GM21619 (cell line): Measurements from ENCODE around the gene ASPG.

Experiments used
- ATAC-seq: cut with Tn5 transposase; IDR thresholded peaks from one replicate; pipeline ENCODE4 v1.9.1; 2021; ENCODE audit not compliant: unreplicated experiment

The ASPG gene

DNA sequence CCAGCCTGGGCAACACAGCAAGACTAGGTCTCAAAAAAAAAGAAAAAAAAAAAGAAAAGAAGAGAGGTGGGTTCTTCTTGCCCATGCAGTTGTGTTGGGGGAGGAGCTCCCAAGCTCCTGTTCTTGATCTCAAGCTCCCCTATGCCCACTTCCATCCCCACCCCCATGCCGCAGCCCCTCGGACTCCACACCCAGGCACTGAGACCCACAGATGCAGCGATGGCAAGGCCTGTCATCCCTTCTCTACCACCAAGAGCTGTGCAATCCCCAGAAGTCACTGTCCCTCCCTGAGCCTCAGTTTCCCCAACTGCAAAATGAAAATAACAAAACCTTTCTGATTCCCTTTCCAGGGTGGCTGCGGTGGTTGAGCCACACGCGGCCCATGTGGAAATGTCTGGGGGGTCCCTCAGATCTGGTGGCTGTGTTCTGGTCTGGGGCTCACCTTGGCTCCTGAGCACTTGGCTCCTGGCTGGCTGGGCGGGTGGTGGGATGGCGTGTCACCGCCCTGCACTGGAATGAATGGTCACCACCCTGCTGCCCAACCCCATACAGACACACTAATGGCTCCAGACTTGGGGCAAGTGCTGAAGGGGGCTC, 30.3 kb downstream of the ASPG start:
- no peak for ATAC-seq

GRCh38 chr14:104116288-104116755, 30.8 kb downstream of the ASPG start:
- no peak for ATAC-seq

GRCh38 chr14:104116756-104117340, 31.3 kb downstream of the ASPG start:
- ATAC-seq = no peak

GRCh38 chr14:104117341-104118005, 32.0 kb downstream of the ASPG start:
- ATAC-seq = no peak

DNA sequence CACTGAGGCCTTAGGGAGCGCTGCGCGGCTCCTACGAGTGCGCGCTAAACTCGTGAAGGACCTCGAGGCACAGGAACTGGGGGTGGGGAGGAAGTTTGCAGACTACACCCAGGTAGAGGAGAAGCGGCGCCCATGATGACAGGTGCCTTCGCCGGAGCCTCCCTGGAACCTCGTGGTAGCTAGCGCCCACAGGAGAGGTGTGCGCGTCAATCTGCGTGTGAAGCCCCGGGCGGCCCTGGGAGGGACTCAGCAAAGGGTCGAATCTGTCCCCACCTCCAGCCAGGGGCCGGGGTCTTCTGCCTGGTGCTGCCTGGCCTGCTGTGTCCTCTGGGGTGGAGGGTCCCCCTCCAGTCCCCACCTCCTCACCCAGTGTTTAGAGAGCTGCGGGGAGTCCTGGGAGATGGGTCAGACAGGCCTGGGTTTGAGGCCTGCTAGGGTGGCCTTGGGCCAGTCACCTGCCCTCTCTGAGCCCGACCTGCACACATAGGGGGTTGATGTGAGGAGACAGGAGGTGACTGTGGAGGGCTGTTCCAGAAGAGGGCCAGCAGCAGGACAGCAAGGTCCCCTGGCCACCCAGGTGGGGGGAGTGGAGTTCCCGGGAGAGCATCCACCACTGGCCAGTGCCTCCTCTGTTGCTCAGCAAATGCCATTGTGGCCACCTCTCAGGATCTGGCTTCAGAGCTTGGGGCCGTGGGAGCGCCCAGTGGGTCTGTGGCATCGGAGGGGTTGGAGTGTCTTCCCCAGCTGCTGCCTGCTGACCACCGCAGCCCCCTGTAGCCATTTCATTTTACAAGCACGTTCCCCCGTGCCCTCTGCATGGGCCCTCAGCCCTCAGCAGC, 32.7 kb downstream of the ASPG start:
- no peak for ATAC-seq

- no peak for ATAC-seq
Measured at GRCh38 chr14:104119119-104119487, 33.6 kb downstream of the ASPG start.

- ATAC-seq = no peak
Measured at GRCh38 chr14:104119488-104120251, 34.2 kb downstream of the ASPG start.

DNA sequence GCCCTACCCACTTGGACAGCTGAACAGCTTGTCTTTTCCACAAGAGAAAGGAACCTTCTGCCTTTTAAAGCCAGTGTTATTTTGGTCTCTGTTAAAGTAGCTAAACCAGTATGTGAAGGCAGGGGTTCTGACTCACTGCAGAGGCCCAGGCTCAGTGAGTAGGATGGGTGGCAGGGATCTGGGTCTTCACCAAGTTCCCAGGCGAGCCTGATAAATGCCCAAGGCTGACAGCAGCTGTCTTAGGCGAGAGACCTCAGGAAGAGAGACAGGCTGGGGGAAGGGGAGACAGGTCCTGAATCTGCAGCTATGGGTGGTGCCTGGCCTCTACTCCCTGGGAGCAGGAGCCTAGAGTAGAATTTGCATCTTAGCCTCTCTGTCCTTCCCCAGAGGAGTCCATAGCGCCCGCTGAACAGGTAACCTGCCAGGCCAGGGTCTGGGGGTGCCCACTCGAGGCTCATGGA, 34.8 kb downstream of the ASPG start:
- no peak for ATAC-seq

DNA sequence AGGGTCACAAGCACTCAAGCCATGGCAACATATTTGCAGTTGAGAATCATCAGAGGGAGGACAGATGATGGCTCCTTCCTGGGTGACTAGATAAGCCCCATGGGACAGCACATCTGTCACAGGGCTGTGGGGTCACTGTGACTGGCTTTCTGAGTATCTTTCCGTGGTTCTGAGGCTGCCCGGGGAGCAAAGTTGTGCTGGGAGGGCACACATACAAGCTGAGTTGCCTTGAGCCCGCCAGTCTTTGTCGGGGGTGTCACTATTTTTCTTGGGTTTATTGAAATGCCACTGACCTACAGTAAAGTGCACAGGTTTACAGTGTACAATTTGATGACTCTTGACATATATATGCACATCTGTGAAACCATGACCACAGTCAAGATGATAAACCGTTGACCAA, 35.6 kb downstream of the ASPG start:
- ATAC-seq = no peak

GRCh38 chr14:104123879-104124278, 38.4 kb downstream of the ASPG start:
- ATAC-seq = no peak

GRCh38 chr14:104125011-104125410, 39.5 kb downstream of the ASPG start:
- ATAC-seq = no peak

DNA sequence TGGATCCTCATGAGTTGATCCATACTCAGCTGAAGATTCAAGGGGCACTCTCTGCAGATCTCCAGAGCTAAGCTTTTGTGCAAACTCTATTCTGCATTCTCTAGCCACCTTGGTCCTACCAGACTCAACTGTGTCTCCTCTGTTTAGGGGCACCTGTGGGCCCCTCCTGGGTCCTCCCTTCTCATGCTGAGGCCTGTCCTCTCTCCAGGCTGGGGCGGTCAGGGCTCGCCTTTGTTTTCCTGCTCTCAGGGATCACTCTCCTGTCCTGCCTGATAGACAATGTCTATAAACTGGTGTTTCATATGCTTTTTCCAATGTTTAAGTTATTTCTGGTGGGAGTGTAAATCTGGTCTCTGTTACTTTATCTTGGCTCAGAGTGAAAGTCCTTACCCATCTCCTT, 41.3 kb downstream of the ASPG start:
- no peak for ATAC-seq

DNA sequence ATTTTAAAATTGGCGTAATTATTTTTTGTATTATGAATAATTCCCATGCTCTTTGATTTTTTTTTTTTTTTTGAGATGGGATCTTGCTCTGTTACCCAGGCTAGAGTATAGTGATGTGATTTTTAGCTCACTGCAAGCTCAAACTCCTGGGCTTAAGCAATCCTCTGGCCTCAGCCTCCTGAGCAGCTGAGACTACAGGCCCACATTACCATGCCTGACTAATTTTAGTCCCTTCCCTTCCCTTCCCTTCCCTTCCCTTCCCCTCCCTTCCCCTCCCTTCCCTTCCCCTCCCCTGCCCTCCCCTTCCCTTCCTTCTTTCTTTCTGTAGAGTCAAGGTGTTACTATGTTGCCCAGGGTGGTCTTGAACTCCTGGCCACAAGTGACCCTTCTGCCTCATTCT, 43.5 kb downstream of the ASPG start:
- no peak for ATAC-seq

DNA sequence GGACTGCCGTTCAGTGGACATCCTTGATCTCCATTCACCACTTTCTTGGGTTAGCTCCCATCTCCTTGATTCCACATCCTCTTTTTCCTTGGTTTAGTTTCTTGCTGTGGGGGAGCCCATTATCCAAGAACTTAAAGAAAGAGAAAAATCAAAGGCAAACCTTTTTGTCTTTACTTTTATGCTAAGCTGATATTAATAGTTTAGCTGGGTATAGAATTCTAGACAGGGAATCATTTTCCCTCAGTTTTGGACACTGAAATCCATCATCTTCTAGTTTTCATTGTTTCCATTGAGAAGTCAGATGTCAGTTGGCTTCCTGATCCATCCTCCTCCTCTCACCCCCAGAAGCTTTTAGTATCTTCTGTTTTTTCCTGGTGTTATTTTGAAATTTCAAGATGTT, 44.1 kb downstream of the ASPG start:
- ATAC-seq = no peak

GRCh38 chr14:104130974-104131651, 45.6 kb downstream of the ASPG start:
- ATAC-seq = no peak

DNA sequence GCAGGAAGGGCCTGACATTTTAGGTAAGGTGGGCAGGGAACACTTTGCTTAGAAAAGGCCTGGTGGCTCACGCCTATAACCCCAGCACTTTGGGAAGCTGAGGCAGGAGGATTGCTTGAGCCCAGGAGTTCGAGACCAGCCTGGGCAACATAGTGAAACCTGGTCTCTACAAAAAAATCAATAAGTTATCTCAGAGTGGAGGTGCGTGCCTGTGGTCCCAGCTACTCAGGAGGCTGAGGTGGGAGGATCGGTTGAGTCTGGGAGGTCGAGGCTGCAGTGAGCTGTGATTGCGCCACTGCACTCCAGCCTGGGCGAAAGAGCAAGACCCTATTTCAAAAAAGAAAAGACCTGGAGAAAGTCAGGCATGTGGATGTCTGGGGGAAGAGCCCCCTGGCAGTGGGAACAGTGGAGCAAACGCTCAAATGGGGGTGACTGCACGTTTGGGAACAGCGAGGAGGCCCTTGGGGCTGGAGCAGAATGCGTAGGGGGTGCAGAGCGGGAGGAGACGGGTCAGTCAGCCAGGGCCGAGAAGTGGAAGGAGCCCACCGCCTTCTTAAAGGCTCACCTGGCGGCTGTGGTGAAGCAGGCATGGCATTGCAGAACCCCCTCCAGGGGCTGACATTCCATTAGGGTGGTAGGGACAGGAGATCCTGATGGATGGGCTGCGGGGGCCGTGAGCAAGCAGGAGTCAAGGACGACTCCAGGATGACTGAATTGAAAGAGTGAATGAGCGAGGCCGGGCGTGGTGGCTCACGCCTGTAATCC, 46.6 kb downstream of the ASPG start:
- no peak for ATAC-seq

DNA sequence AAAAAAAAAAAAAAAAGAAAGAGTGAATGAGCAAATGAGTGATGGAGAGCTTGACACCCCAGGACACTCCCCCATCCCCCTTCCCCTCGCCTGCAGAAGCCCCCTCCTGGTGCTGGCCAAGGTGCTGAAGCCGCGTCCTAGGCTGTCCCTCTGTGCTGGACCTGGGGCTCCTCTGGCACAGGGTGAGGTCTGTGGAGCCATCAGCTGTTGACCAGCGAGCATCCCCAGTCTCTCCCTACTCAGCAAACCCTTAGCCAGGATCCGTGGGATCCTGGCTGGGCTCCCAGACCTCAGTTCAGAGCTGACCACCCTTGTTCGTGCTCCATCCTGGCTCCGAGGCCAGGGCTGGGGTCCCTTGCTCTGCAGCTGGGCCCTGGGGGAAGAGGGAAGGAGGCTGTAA, 47.5 kb downstream of the ASPG start:
- ATAC-seq = no peak

GRCh38 chr14:104133496-104133895, 48.0 kb downstream of the ASPG start:
- no peak for ATAC-seq
